Transverse colon (tissue), 3 donors: ENCODE results near the gene SLC44A4.

Source experiments
- CTCF ChIP-seq, 5 experiments: fragments of 200-600 bp in 3 of 5; fragments of 450-650 bp in 2 of 5; sonication (generic) in 3 of 5; IDR thresholded peaks; 1 replicate in 2 of 5; 2 replicates in 3 of 5; pipeline ENCODE4 v1.5.1; 2016 to 2017; ENCODE audit warnings: antibody characterized with exemption in 5 of 5, inconsistent platforms in 3 of 5, mild to moderate bottlenecking in 2 of 5, moderate library complexity in 1 of 5
- EP300 ChIP-seq: sonication (generic); formaldehyde crosslinking; IDR thresholded peaks from one replicate; pipeline ENCODE4 v1.6.1; 2017; ENCODE audit warnings: antibody characterized with exemption, low read depth
- POLR2A ChIP-seq: fragments of 450-650 bp; IDR thresholded peaks from one replicate; pipeline ENCODE4 v1.6.1; 2016; ENCODE audit warnings: antibody characterized with exemption, mild to moderate bottlenecking, moderate library complexity

- TF ChIP-seq CTCF (IDR thresholded peaks at IDR 0.05) (no peak), EP300 (no peak), POLR2A (no peak)
Measured at GRCh38 chr6:31919624-31920303, 41.0 kb upstream of the SLC44A4 start.
